GM23338 (cell line): ENCODE results near the gene RMND5A. TPM values are rescaled to one million over a fixed set of nuclear protein-coding genes. Genes with fewer than 3 reads are reported as not detected.
"Not testable (repeated sequence)": the region's sequence is repeated elsewhere in the genome, so short reads cannot be mapped to it uniquely, and the experiment has no call there.

Source experiments
- ATAC-seq: fragments of 200-7000 bp; cut with Tn5 transposase; 3 replicates; pipeline ENCODE4 v1.9.1; 2020
- DNase-seq: peaks from one replicate; pipeline ENCODE4 v3.0.0-alpha.2; 2015; ENCODE audit warnings: low spot score
- H2AFZ ChIP-seq: fragments of 200-600 bp; sonication (generic); 2 replicates; pipeline ENCODE4 v1.8.0; 2016; ENCODE audit warnings: antibody characterized with exemption, mild to moderate bottlenecking, moderate library complexity
- H3F3A ChIP-seq: fragments of 200-600 bp; sonication (generic); replicated peaks from 2 replicates; pipeline ENCODE4 v1.8.0; 2017; ENCODE audit warnings: antibody characterized with exemption, mixed run types, low read depth
- H3K27ac ChIP-seq: fragments of 200-600 bp; sonication (generic); 2 replicates; pipeline ENCODE4 v1.6.1; 2016; ENCODE audit warnings: low read depth
- H3K27me3 ChIP-seq: fragments of 200-600 bp; sonication (generic); 2 replicates; pipeline ENCODE4 v1.8.0; 2016; ENCODE audit warnings: mild to moderate bottlenecking, mixed run types, moderate library complexity; ENCODE audit not compliant: insufficient read depth
- H3K36me3 ChIP-seq: fragments of 200-600 bp; sonication (generic); 2 replicates; pipeline ENCODE4 v1.8.0; 2016; ENCODE audit warnings: mild to moderate bottlenecking; ENCODE audit not compliant: insufficient read depth
- H3K4me1 ChIP-seq: fragments of 200-600 bp; sonication (generic); 2 replicates; pipeline ENCODE4 v1.8.0; 2016; ENCODE audit warnings: mild to moderate bottlenecking, moderate library complexity; ENCODE audit not compliant: insufficient read depth
- H3K4me2 ChIP-seq: fragments of 200-600 bp; sonication (generic); 2 replicates; pipeline ENCODE4 v1.7.1; 2017; ENCODE audit warnings: mixed run types
- H3K4me3 ChIP-seq: fragments of 200-600 bp; sonication (generic); 2 replicates; pipeline ENCODE4 v1.6.1; 2016; ENCODE audit warnings: mixed run types
- H3K79me2 ChIP-seq: fragments of 200-600 bp; sonication (generic); replicated peaks from 2 replicates; pipeline ENCODE4 v1.8.0; 2017; ENCODE audit warnings: mild to moderate bottlenecking; ENCODE audit not compliant: insufficient read depth
- H3K9me2 ChIP-seq: fragments of 200-600 bp; sonication (generic); 2 replicates; pipeline ENCODE4 v1.8.0; 2017; ENCODE audit not compliant: insufficient read depth
- H4K20me1 ChIP-seq: fragments of 200-600 bp; sonication (generic); replicated peaks from 2 replicates; pipeline ENCODE4 v1.8.0; 2017; ENCODE audit warnings: mild to moderate bottlenecking; ENCODE audit not compliant: insufficient read depth
- H3K27ac Mint-ChIP-seq: 2 replicates; pipeline ENCODE4 v1.8.0; 2020; ENCODE audit warnings: inconsistent platforms, mild to moderate bottlenecking, moderate library complexity, mixed read lengths
- H3K27me3 Mint-ChIP-seq: 3 replicates; pipeline ENCODE4 v1.8.0; 2022; ENCODE audit warnings: low read depth, mild to moderate bottlenecking, moderate library complexity, mixed read lengths, inconsistent platforms; ENCODE audit not compliant: insufficient read depth, poor library complexity
- H3K36me3 Mint-ChIP-seq: 3 replicates; pipeline ENCODE4 v1.8.0; 2021; ENCODE audit warnings: low read depth, mild to moderate bottlenecking, inconsistent platforms, moderate library complexity, mixed read lengths
- H3K4me1 Mint-ChIP-seq: 3 replicates; pipeline ENCODE4 v1.8.0; 2020; ENCODE audit warnings: mild to moderate bottlenecking, inconsistent platforms, mixed read lengths
- H3K4me3 Mint-ChIP-seq: 3 replicates; pipeline ENCODE4 v1.8.0; 2021; ENCODE audit warnings: moderate library complexity, mild to moderate bottlenecking, inconsistent platforms, mixed read lengths
- H3K9me3 Mint-ChIP-seq: 3 replicates; pipeline ENCODE4 v1.8.0; 2020; ENCODE audit warnings: moderate library complexity, mild to moderate bottlenecking, inconsistent platforms, mixed read lengths
- polyA plus RNA-seq: library from polyadenylated mRNA; unstranded; fragments of >200 nt; fragmentation: Nextera tagmentation; extraction: Ambion mirVana; gene quantifications from 2 replicates; pipeline ENCODE4 v1.2.1, GENCODE V29; 2016
- total RNA-seq: library from RNA; depleted of rRNA; stranded (reverse); fragments of >200 nt; shearing (Covaris generic); gene quantifications from 2 replicates; pipeline ENCODE4 v1.2.3, GENCODE V29; 2014

The RMND5A gene
- total and polyA plus RNA-seq, 2 experiments from 2014 or later, result 24.0 to 87.9 TPM

GRCh38 chr2:86714579-86715173 lies 5.4 kb upstream of the RMND5A start:
- H3K9me3 Mint-ChIP-seq, H3K4me3 Mint-ChIP-seq, H3K36me3 Mint-ChIP-seq, H3K27ac Mint-ChIP-seq, H2AFZ ChIP-seq, H3K36me3 ChIP-seq, H3K27ac ChIP-seq, H3K4me1 Mint-ChIP-seq, H3K9me2 ChIP-seq, H3K79me2 ChIP-seq, H3K4me3 ChIP-seq, H3K27me3 ChIP-seq, H3K4me1 ChIP-seq, H3K4me2 ChIP-seq, H4K20me1 ChIP-seq, DNase-seq, H3F3A ChIP-seq, ATAC-seq, H3K27me3 Mint-ChIP-seq: not testable (repeated sequence)

DNA sequence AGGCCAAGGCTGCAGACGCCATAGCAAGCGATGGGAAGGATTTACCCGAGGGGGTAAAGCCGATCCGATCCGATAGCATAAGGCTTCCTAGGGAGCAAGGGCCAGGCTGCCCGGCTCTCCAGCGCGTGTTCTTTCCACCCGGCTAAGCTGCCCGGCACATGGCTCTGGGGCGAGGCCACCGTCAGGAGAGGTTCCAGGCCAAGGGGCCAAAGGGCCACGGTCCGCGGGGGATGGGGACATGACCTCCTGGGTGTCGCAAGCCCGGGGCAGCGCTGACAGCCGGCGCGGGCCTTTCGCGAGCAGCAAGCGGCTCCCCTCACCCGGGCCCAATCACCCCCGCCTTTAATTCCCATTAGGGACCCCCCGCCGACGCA lies 841 bp upstream of the RMND5A start:
- not testable (repeated sequence) for H2AFZ ChIP-seq

DNA sequence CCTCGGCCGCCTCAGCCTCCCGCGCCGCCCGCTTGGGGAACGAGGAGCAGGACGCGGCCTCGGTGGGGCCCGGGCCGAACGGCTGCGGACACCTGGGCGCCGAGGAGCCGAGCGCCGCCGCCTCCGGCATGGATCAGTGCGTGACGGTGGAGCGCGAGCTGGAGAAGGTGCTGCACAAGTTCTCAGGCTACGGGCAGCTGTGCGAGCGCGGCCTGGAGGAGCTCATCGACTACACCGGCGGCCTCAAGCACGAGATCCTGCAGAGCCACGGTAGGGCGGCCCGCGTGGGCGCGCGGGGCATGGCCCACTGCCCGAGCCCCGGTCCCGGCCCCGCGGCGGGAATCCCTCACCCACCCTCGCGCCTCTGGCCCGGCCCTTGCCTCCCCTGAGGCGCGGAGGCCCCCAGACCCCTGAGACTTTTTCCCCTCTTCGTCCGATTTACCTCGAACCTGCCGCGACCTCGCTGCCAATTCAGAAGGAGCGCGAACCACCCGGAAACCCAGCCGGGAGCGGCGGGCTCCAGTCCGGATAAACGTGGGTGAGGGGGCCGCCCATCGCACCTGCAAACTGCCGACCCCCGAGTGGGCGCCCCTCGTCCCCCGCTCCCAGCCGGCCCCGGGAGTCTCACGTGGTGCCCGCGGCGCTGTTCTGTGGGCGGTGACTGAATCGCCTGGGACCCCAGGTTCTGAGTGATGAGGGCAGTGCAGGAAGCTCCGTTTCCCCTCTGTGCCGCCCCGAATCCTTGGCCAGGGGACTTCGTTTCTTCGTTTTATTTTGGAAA lies 639 bp downstream of the RMND5A start:
- not testable (repeated sequence) for H3K36me3 Mint-ChIP-seq, H3K4me1 Mint-ChIP-seq, H3K9me2 ChIP-seq, H3K79me2 ChIP-seq, H3K27me3 ChIP-seq, H2AFZ ChIP-seq, H3K4me1 ChIP-seq, H3K27me3 Mint-ChIP-seq, H3K27ac ChIP-seq, H3F3A ChIP-seq, H3K27ac Mint-ChIP-seq, H3K36me3 ChIP-seq, H3K9me3 Mint-ChIP-seq, H4K20me1 ChIP-seq
- ATAC-seq (peak; percentile 3), DNase-seq (peak; percentile 8)
- Histone ChIP-seq H3K4me2 (peak overlapping the region; percentile 98), H3K4me3 (peak overlapping the region; percentile 73)
- H3K4me3 Mint-ChIP-seq, result peak overlapping the region; percentile 76

More for the DNA sequence above, 841 bp upstream of the RMND5A start:
- not testable (repeated sequence) for H3K4me1 Mint-ChIP-seq, H3K9me2 ChIP-seq, H3K27ac Mint-ChIP-seq, H3K4me2 ChIP-seq, H4K20me1 ChIP-seq, H3K36me3 Mint-ChIP-seq, H3K9me3 Mint-ChIP-seq, H3K27ac ChIP-seq, H3K79me2 ChIP-seq, H3K36me3 ChIP-seq, H3K4me1 ChIP-seq, DNase-seq, H3F3A ChIP-seq, H3K27me3 ChIP-seq, H3K27me3 Mint-ChIP-seq
- peak overlapping the region; percentile 73 for H3K4me3 ChIP-seq
- H3K4me3 Mint-ChIP-seq, result peak overlapping the region; percentile 60; the same call in 2 of the 3 replicates
- ATAC-seq, result peak; percentile 19

GRCh38 chr2:86725706-86726105 lies 5.6 kb downstream of the RMND5A start:
- not testable (repeated sequence) for H3F3A ChIP-seq, H3K4me1 Mint-ChIP-seq, H3K27me3 ChIP-seq, H3K9me3 Mint-ChIP-seq, H3K9me2 ChIP-seq, H3K4me3 Mint-ChIP-seq, H3K36me3 ChIP-seq, H3K27ac ChIP-seq, H2AFZ ChIP-seq, ATAC-seq, H3K4me2 ChIP-seq, H3K27me3 Mint-ChIP-seq, H3K4me3 ChIP-seq, H3K36me3 Mint-ChIP-seq, DNase-seq, H3K4me1 ChIP-seq, H3K27ac Mint-ChIP-seq, H4K20me1 ChIP-seq
- peaks cover 10% of the 10 kb centered on the region for H3K79me2 ChIP-seq

DNA sequence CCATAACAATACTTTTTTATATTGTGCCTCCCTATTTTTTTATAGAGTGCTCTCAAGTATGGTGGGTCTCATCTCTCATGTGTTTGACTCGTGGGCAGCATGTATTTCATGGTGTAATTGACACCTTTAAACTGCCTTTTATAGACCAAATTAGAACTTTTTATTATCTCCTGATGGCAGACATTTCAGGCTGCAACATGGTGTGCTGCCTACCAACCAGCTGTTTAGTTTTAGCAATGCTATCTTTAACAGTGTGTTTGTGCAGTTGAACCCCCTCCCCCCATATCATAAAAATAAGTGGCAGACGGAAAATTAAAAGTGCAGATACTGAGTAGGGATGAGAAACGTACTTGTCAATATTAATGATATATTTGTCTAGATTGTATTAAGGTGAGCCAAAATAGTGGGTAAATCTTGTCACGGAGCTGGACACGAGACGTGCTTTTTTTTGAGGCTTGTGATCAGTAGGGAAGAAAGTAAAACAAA lies 12.0 kb downstream of the RMND5A start:
- H3K27me3 ChIP-seq, ATAC-seq, H3K4me1 ChIP-seq, H3F3A ChIP-seq, H3K79me2 ChIP-seq, H3K4me3 Mint-ChIP-seq, H2AFZ ChIP-seq, H3K9me3 Mint-ChIP-seq, H3K27me3 Mint-ChIP-seq, H3K4me2 ChIP-seq, H3K4me1 Mint-ChIP-seq, H3K36me3 ChIP-seq, DNase-seq, H3K27ac ChIP-seq, H3K9me2 ChIP-seq, H4K20me1 ChIP-seq, H3K36me3 Mint-ChIP-seq, H3K27ac Mint-ChIP-seq, H3K4me3 ChIP-seq: not testable (repeated sequence)

DNA sequence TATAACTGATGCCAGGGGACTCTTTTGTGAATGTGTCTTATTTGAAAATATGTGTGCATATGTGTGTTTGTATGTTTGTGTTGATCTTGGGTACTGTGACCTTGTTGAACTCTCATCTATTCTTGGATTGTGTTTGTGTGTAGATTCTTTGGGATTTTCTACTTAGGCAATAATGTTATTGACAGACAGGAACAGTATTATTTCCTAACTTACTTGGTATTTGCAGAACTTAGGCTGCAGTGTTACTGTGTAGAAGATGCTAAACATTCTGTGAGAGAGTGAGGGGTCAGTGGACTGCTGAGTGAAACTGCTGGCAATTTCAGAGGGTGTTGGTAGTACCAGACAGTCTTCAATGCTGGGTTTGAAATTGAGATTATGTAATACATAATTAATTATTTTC lies 12.7 kb downstream of the RMND5A start:
- H3K27ac ChIP-seq, H3K4me3 ChIP-seq, H3K36me3 Mint-ChIP-seq, H2AFZ ChIP-seq, H4K20me1 ChIP-seq, H3K9me2 ChIP-seq, H3K4me2 ChIP-seq, H3K79me2 ChIP-seq, H3F3A ChIP-seq, H3K36me3 ChIP-seq, H3K9me3 Mint-ChIP-seq, H3K27ac Mint-ChIP-seq, H3K27me3 Mint-ChIP-seq, H3K4me1 ChIP-seq, DNase-seq, ATAC-seq, H3K4me1 Mint-ChIP-seq, H3K4me3 Mint-ChIP-seq, H3K27me3 ChIP-seq: not testable (repeated sequence)
